DMS53 treated with DMSO at 0.1 percent for 48 hours (cell line): Measurements from ENCODE around the gene KRTAP12-2.

Source experiments
- DNase-seq: peaks from one replicate; lab custom pipeline; 2025; ENCODE audit not compliant: unreplicated experiment; lab: John Stamatoyannopoulos, UW

KRTAP12-2 gene, protein sequence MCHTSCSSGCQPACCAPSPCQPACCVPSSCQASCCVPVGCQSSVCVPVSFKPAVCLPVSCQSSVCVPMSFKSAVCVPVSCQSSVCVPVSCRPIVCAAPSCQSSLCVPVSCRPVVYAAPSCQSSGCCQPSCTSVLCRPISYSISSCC

DNA sequence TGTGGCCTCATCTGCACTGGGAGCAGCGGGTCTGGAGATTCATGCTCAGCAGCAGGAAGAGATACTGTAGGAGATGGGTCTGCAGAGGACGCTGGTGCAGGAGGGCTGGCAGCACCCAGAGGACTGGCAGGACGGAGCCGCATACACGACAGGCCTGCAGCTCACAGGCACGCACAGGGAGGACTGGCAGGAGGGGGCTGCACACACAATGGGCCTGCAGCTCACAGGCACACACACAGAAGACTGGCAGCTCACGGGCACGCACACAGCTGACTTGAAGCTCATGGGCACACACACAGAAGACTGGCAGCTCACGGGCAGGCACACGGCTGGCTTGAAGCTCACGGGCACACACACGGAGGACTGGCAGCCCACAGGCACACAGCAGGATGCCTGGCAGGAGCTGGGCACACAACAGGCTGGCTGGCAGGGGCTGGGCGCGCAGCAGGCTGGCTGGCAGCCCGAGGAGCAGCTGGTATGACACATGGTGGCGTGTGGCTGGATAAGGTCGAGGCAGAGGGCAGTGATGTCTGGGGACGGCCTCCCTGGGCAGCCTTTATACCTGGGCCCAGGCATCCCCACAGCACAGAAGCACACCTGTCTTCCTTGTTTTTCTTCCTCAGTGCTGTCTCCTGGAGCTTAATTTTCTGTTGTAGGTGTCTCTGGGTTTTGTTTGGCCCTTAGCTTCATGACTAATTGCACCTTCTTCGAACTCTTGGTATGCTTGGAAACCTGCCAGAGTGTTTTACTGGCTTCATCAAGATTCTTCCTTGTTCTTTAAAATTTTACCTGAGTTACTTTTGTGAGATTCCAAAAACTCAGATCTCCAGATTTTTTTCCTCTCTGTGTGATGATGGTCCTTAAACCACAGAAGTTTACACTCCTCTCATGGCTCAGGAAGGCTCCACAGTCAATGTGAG lies at the start of gene KRTAP12-2:
TSS of gene KRTAP12-2 (minus strand) at position 527 of the 920 bp plus-strand sequence. CDS start at position 486, 41 bp downstream.
- DNase-seq: no peak

DNA sequence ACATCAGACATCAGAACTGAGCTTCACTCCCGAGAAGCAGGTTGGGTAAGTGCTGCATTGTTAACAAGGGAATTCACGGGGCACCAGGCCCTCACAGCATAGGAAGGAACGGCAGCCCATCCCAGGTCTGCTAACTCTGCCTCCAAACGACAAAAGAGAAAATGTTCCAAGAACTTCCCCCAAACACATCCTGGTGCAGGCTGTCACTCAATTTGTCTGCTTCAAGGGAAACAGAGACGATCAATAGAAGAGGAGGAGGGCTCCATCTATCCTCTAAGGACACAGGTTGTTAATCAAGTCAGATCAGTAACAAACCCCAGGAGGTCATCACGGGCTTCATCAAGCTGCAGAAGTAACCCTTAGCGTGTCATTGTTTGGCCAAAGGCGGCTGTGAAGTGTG lies 48.2 kb upstream of the KRTAP12-2 start:
- no peak for DNase-seq

DNA sequence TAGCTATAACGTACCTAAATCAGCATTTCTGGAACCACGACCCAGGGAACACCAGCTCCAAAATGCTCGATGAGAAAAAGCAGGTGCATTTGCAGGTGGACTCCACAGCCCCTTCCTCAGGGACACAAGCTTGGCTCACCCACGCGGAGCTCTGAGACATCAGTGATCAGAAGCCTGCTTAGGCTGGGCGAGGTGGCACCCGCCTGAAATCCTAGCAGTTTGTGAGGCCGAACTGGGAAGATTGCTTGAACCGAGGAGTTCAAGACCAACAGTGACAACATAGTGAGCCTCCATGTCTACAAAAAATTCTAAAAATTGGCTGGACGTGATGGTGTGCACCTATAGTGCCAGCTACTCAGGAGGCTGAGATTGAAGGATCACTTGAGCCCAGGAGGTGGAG lies 47.1 kb upstream of the KRTAP12-2 start:
- DNase-seq: no peak

DNA sequence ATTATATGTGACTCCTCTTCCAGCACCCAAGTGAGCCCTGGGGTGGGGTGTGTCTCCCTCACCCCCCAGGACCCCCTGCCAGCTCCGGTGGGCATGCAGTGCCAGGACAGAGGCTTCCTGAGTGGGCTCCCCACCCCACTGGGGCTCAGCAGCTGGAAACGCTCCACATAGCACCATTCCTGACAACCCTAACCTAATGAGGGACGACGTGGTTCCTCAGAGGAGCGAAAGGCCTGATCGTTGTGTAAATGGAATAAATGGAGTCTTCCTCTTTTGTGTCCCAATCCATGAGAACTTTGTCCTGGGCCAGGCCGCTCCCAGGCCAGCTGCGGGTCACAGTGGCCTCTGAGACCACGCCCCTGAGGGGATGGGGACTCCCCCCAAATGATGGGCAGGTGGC lies 46.4 kb upstream of the KRTAP12-2 start:
- no peak for DNase-seq

DNA sequence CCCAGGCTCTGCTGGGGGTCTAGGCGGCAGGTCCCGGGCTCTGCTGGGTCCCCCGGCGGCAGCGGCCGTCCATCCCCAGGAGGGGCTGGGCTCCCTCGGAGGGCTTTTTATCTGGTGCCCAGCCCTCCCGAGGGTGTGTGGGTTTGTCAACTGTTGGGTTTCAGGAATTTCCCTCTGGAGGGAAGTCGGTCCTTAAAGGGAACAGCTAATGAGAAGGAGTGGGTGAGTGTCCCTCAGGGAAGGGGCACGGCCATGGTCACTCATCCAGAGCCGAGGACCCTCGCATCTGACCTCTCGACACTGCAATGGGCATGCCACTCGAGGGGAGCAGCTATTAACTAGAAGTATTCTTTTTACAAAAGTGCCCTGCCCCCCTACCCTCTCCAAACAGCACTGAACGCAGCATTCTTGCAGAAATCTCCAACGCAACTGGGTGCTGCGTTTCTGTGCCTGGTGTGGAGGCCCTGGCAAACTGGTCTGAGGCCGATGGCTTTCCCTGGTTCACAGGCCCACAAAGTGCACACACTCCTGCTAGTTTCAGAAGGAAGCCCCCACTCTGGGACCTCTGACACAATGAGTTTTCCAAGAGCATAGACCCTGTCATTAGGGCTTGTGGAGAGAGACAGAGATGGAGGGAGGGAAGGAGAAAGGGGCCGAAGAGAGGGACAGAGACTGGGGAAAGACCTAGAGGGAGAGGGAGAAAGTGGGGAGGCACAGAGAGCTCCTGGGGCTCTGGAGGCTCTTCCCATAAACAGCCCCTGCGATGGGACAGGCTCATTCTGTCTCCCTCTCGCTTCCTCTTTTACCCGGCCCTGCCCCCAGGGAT lies 45.7 kb upstream of the KRTAP12-2 start:
- DNase-seq: no peak

DNA sequence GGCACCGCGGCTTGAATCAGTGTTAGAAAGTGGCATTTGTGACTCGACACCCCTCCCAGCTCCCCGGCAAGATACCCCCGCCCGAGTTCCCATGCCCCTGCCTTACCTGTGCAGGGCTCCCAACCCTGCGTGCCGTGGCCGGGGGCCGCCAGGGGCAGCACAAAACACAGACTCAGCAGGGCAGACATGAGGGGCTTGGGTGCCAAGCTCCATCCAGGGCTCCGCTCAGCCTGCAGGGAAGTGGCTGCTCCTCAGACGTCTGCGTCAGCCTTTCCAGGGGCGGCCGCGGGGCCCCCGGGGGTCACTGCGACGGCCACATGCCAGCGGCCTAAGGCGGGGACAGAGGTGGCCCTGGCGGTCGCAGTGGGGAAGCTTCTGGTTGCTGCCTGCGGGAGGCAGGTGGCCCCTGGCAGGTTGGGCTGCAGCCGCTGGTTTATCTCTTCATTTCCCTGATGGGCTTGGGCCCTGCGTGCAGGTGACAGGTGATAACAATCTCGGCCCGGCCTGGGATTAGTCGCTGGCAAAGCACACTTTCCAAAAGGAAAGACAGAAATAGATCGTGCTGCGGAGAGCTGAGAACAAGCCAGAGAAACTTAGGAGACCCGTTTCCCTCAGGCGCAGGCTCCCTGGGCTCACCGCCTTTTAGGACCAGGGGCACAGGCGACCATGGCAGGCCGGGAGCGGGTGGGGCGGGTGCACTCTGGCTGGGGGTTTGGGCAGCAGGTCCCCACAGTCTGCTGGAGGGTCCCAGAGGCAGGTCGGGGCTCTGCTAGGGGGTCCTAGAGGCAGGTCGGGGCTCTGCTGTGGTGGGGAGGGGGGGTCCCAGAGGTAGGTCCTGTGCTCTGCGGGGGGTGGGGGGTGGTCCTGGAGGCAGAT lies 44.8 kb upstream of the KRTAP12-2 start, which contains the start of gene TSPEAR:
TSS of gene TSPEAR (minus strand) at position 246 of the 876 bp plus-strand sequence. CDS start at position 188, 58 bp downstream.
- peak; percentile 47 for DNase-seq

DNA sequence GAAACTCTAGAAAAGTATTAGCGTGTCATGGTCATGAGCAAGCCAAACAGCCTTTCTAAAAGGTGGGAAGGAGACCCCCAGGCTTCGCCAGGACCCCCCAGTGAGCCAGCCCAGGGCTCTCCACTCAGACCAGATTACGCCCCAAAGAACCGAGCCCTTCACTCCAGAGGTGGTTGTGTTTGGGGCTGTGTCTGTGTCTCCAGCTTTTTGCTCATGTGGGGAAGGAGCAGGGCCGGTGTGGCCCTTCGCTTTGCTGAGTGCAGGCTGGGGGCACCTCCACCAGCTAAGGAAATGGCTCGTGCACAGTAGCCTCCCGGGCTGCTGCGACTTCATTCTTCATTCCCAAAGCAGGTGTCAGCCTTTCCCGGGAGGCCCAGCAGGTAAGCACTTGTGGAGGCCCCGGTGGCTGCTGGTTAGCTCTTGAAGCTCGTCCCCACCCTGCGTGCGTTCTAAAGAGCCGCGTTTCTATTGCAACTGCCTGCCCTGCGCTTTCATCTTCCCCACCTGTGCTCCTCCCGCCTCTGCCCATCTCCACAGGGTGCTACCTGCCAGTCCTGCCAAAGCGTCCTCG lies 44.1 kb upstream of the KRTAP12-2 start:
- peak; percentile 79 for DNase-seq

DNA sequence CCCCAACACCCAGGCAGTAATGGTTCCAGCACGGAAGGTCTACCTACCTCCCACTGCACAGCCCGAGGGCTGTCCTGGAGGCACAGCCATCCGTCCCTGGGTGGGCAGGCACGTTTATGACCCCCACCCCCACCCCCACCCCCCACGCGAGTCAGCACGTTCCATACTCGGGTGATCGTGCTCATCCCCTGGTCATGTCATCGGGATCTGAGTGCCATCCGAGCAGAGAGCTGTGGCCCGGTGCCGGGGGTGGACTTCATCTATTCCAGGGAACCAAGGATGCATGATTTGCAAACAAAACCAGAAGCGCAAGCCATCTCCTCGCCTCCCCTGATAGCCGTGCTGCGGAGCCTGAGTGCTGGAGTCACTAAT lies 43.6 kb upstream of the KRTAP12-2 start:
- peak; percentile 4 for DNase-seq

DNA sequence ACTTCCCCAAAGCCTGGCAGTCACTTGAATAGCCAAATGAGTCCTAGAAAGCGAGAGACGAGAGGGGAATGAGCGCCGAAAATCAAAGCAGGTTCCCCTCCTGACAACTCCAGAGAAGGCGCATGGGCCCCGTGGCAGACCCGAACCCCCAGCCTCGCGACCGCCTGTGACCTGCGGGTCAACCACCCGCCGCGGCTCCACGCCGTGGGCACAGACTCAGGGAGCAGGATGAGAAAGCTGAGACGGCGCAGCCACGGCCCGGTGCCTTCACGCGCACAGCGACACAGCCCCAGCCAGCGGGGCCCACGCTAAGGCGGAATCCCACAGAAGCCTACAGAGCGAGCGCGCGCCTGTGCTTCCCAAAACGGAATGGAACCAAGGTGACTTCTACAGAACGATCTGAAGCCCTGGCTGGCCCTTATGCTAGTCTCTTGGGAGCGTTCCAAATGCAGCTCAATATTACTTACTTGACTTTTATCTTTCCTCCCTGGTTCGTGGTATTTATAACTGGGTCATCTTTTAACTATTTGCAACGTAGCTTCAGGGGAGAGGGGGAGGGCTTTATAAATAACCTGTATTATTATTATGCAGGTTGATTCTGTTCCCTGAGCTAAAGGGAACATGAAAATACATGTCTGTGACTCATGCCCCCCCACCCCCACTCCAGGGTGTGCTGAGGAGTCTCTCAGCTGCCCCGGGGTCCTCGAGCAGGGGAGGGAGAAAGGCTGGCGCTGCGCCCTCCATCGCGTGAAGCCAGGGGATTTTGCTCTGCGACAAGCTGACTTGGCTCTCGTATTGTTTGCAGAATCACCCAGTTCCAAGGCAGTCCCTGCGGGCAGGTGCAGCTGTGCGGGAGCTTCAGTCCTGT lies 42.9 kb upstream of the KRTAP12-2 start:
- DNase-seq: peak; percentile 20

DNA sequence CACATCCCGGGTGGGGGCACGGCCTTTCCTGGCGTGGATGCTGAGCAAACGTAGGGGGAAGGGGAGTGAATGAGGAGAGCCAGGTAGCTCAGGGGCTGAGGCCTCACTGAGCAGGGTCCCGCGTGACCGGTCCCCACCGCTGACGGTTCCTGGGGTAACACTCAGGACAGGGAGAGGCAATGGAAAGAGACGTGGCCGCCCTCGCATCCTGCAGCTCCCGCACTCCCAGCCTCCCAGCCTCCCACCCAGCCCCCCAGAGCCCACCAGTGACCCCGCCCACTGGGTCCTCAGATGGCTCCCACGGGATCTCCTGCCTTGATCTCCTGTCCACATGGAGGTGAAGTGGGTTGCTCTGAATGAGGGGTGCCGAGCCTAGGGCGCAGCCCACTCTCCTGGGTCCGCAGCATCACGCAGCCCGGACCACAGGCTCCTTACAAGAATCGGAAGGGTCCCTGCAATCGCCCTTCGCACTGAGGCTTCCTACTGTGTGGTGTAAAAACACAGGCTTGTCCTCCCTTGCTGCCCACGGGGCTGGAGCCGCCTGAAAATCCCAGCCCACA lies 42.2 kb upstream of the KRTAP12-2 start:
- DNase-seq: no peak

DNA sequence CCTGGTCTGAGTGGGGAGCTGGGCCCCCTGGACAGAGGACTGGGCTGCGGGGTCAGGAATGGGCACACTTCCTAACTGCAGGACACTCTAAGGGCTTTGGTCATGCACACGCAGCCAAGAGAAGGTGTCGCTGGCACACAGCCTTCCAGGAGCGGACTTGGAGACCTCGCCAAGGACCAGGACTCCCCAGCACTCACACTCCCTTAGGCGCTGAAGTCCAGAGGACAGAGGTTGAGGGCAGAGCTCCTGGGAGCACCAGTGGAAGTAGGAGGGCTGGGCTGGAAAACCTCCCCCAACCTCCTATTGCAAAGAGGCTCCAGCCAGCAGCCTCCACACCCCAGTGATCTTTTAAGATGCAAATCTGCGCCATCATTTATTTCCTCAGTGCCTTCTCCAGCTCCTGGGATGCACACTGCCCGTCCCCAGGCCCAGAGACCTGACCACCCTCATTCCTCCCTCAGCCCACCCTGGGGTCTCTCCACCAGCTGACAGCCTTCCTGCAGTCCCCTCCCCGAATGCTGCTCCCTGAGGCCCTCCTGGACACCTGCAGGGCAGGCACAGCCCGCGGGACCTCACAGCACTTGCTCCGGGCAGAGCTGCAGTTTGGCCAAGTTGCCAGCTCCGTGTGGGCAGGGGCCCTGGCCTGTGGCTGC lies 41.6 kb upstream of the KRTAP12-2 start:
- no peak for DNase-seq

DNA sequence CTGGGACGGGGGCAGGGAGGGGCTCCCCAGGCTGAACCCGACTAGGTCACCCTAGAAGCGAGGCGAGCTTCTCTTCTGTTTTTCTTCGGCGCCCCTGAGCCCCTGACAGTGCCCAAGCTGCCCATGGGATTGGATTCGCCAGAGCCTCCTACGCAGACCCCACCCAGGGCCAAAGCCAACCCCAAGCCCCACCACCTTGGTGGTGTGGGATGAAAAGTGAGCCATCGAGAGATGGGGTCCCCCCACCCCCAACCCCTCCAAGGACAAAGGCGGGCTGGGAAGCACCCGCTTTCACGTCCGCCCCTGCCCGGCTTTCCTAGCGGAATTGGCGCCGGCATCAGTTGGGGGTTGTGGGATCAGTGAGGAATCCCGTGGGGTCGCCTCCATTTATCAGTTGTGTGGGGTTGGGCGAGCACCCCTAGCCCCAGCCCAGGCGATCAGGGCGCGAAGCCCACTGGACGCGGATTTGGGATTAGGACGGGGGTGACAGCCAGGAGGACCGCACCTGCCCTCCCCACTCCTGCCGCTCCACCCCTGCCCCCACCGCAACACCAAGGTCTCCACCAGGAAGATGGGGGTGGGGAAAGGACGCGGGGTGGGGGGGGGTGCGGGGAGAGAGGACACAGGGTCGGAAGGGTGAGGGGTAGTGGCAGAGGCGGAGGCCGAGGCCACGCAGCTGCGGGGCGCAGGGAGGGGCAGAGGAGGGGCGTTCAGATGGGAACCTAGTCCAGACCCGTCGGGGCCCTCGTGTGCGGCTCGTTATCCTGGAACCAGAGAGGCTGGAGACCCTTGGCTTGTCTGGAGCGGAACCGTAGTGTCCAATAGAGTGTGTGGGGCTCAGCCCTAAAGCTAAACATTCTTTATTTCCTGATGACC lies 40.2 kb upstream of the KRTAP12-2 start:
- DNase-seq: no peak

DNA sequence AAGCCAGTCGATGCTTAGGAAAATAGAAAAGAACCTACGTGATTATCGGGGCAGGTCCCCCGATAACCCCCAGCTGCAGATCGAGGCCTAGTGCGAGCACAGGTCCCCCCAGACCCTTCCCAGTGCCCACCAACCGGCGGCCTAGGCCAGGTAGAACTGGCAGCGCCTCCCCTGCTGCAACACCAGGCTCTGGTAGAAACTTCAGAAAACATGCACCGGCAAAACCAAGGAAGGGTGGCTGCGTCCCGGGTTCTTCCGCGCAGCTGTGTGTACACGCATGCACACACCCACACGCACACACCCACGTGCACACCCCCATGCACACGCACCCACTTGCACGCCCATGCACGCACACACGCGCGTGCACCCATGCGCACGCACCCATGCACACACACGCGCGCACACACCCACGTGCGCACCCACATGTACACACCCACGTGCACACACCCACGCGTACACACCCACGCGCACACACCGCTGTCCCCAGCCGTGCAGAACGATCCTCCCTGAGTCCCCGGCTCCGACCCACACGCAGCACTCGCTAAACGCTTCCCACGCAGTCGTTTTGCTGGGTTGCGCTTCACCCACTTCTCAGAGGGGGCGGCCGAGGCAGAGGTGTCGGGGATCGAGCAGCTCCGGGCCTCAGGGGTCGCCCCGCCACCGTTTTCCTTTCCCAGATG lies 39.4 kb upstream of the KRTAP12-2 start:
- no peak for DNase-seq

DNA sequence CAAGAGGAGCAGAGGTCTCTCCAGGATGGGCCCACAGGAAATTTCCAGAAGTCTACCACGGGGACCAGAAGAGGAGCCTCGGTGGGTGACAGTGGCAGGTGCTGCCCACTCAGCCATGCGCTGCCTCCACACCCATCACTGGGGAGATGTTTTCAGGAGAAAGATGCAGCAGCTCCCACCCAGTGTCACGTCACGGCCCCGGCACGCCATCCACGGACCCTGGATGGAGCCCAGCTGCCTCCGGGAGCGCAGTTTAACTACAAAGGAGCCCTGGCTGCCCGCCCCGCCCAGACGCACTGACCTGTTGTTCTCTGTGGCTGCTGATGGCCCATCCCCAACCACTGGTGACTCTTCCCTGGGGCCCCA lies 37.9 kb upstream of the KRTAP12-2 start:
- no peak for DNase-seq

DNA sequence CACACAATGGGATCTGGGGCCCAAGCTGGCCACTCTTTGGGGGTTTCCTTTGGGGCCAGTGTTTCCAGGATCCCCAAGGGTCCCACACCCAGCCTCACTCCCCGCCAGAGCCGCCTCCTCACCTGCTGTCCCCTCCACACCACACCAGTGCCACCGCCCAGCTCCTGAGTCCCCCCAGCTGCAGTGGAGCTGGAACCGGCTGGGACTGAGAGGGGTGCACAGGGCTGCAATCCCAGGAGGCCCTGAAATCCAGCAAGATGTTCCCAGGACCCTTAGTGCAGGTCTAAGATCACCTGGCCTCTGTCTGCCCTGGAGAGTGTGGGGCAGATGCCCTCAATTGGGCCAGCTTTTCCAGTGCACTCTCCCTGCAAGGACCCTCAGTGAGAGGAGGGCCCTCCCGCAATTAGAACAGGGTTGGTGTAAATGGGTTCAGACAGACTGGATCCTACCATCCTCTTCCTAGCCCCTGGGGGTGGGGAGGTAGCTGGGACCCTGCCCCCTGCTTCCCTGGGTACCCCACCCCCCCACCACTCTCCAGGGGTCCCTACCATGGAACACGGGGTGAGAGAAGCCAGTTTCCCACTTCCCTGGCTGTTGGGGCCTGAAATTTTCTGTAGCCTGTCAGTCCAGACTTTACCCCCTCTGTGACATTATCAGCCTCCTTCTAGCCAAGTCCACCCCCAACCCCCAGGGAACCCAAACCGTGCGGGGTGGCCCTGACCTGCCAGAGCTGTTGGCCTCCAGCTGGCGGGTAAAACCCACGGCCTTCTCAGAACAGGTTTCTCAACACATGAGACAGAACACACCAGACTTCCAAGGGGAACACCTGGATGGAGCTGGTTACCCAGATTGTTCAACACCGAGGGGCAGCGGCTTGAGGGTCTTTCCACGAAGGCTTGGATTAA lies 37.3 kb upstream of the KRTAP12-2 start:
- no peak for DNase-seq
